GM19455 (cell line): Measurements from ENCODE around the gene OR51G2.

Experiments
- ATAC-seq: cut with Tn5 transposase; IDR thresholded peaks from one replicate; pipeline ENCODE4 v1.9.1; 2021; ENCODE audit not compliant: unreplicated experiment

Gene OR51G2

GRCh38 chr11:4865855-4866254, 53.3 kb downstream of the OR51G2 start:
- ATAC-seq = no peak

- no peak for ATAC-seq
Observed at GRCh38 chr11:4863876-4864275, 55.3 kb downstream of the OR51G2 start.
